DOHH2 (cell line): ENCODE data around the gene DACT3.

ENCODE experiments used
- H3F3A ChIP-seq: fragments of 200-600 bp; sonication (generic), shearing (Covaris generic); 2 replicates; pipeline ENCODE4 v1.6.0; 2016; ENCODE audit warnings: antibody characterized with exemption, mild to moderate bottlenecking; ENCODE audit not compliant: control insufficient read depth, insufficient read depth
- H3K27ac ChIP-seq: fragments of 200-600 bp; sonication (generic); 2 replicates; pipeline ENCODE4 v1.5.1; 2014; ENCODE audit warnings: low read depth, mild to moderate bottlenecking, low read length, moderate library complexity
- H3K27me3 ChIP-seq: fragments of 200-600 bp; sonication (generic); 2 replicates; pipeline ENCODE4 v1.6.1; 2014; ENCODE audit warnings: mild to moderate bottlenecking, low read length, mixed read lengths; ENCODE audit not compliant: control insufficient read depth
- H3K36me3 ChIP-seq: fragments of 200-600 bp; sonication (generic); 2 replicates; pipeline ENCODE4 v1.6.1; 2014; ENCODE audit warnings: mild to moderate bottlenecking, low read length, moderate library complexity, mixed read lengths; ENCODE audit not compliant: control insufficient read depth
- H3K4me1 ChIP-seq: fragments of 200-600 bp; sonication (generic); 2 replicates; pipeline ENCODE4 v1.6.1; 2014; ENCODE audit warnings: mild to moderate bottlenecking, low read length, mixed read lengths; ENCODE audit not compliant: control insufficient read depth
- H3K4me2 ChIP-seq: fragments of 200-600 bp; sonication (generic); 2 replicates; pipeline ENCODE4 v1.6.0; 2014; ENCODE audit warnings: mild to moderate bottlenecking, low read length, moderate library complexity
- H3K4me3 ChIP-seq: fragments of 200-600 bp; sonication (generic); 2 replicates; pipeline ENCODE4 v1.5.1; 2014; ENCODE audit warnings: mild to moderate bottlenecking, low read length, mixed read lengths
- H3K79me2 ChIP-seq: fragments of 200-600 bp; sonication (generic); 2 replicates; pipeline ENCODE4 v1.6.1; 2014; ENCODE audit warnings: mild to moderate bottlenecking, low read length, mixed read lengths; ENCODE audit not compliant: control insufficient read depth
- H3K9me2 ChIP-seq: fragments of 200-600 bp; sonication (generic); replicated peaks from 2 replicates; pipeline ENCODE4 v1.6.1; 2014; ENCODE audit warnings: mild to moderate bottlenecking, low read length, mixed read lengths; ENCODE audit not compliant: control insufficient read depth
- H3K9me3 ChIP-seq: fragments of 200-600 bp; sonication (generic); 2 replicates; pipeline ENCODE4 v1.6.1; 2014; ENCODE audit warnings: antibody characterized with exemption, low read length, mixed read lengths; ENCODE audit not compliant: control insufficient read depth, insufficient read depth
- H4K20me1 ChIP-seq: fragments of 200-600 bp; sonication (generic); 2 replicates; pipeline ENCODE4 v1.6.0; 2014; ENCODE audit warnings: low read depth, mild to moderate bottlenecking, antibody characterized with exemption, low read length, moderate library complexity; ENCODE audit not compliant: control insufficient read depth, insufficient read depth
- EZH2phosphoT487 ChIP-seq: fragments of 200-600 bp; sonication (generic); IDR thresholded peaks from 2 replicates; pipeline ENCODE4 v1.6.1; 2017; ENCODE audit warnings: borderline replicate concordance, mild to moderate bottlenecking, antibody characterized with exemption, low read length, moderate library complexity, mixed read lengths
- TF ChIP-seq, protein P1 (sequence below): fragments of 200-600 bp; sonication (generic); IDR thresholded peaks from one replicate; pipeline ENCODE4 v1.5.1; 2014; ENCODE audit warnings: antibody characterized with exemption, mild to moderate bottlenecking, low read depth, low read length; ENCODE audit not compliant: poor library complexity, severe bottlenecking

DACT3 gene

DNA sequence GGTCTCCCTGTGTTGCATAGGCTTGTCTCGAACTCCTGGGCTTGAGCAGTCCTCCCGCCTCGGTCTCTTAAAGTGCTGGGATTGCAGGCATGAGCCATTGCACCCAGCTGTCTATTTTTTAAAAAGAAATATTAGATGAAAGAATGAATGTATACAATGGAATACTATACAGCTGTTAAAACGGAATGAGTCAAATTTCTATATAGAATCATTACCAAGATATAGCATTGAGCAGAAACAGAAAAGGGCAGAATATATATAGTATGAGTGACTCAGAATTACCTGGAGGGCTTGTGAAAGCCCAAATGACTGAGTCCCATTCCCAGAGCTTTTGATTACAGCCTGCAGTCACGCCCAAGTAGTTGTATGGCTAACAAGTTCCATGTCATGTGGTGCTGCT lies 4.4 kb downstream of the DACT3 start:
- Histone ChIP-seq H3K4me2 (no peak overlapping the region), H3K9me3 (no peaks in the 10 kb centered on the region), H4K20me1 (0 out of 2 replicates have a peak, but pooled peaks cover under 1% of the 10 kb centered on the region), H3K4me3 (no peak overlapping the region), H3K27me3 (peaks cover 32% of the 10 kb centered on the region), H3K4me1 (peaks cover 22% of the 10 kb centered on the region), H3K9me2 (no peaks in the 10 kb centered on the region), H3K79me2 (no peaks in the 10 kb centered on the region), H3K27ac (no peak overlapping the region), H3F3A (peaks cover under 1% of the 10 kb centered on the region), H3K36me3 (no peaks in the 10 kb centered on the region)
- TF ChIP-seq EZH2phosphoT487: no peak
- TF ChIP-seq, protein P1, sequence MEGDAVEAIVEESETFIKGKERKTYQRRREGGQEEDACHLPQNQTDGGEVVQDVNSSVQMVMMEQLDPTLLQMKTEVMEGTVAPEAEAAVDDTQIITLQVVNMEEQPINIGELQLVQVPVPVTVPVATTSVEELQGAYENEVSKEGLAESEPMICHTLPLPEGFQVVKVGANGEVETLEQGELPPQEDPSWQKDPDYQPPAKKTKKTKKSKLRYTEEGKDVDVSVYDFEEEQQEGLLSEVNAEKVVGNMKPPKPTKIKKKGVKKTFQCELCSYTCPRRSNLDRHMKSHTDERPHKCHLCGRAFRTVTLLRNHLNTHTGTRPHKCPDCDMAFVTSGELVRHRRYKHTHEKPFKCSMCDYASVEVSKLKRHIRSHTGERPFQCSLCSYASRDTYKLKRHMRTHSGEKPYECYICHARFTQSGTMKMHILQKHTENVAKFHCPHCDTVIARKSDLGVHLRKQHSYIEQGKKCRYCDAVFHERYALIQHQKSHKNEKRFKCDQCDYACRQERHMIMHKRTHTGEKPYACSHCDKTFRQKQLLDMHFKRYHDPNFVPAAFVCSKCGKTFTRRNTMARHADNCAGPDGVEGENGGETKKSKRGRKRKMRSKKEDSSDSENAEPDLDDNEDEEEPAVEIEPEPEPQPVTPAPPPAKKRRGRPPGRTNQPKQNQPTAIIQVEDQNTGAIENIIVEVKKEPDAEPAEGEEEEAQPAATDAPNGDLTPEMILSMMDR: no peak

DNA sequence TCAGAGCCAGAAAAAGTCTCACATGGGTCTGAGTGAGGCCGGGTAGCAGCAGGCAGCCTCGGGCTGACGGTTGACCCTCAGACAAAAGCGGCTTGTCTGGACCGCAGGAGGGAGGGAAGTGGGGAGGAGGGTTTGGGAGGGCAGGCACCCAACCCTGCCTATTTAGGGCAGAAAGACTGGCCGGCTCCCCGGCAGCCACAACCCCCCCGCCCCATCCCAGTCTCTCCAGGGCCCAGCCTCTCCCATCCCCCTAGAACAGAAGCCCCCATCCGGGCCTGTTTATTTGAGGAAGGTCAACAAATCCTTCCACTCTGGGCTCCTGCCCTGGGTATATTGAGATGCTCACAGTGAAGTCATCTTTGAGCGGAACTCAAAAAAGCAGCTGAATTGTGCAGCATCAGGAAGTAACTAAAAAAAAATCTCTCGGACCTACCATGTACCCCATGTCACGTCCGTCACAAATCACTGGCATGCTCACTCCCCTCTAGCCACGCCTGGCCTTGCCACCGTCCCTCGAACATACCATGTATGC lies 6.3 kb downstream of the DACT3 start:
- Histone ChIP-seq H3K27me3 (peaks cover 21% of the 10 kb centered on the region), H3K4me3 (no peak overlapping the region), H3F3A (no peaks in the 10 kb centered on the region), H3K36me3 (no peaks in the 10 kb centered on the region), H3K79me2 (no peaks in the 10 kb centered on the region), H3K27ac (no peak overlapping the region), H3K4me1 (peaks cover 7% of the 10 kb centered on the region), H4K20me1 (no peaks in the 10 kb centered on the region), H3K4me2 (peak overlapping the region; percentile 35), H3K9me2 (no peaks in the 10 kb centered on the region), H3K9me3 (no peaks in the 10 kb centered on the region)
- TF ChIP-seq EZH2phosphoT487: no peak
- TF ChIP-seq, protein P1: no peak

DNA sequence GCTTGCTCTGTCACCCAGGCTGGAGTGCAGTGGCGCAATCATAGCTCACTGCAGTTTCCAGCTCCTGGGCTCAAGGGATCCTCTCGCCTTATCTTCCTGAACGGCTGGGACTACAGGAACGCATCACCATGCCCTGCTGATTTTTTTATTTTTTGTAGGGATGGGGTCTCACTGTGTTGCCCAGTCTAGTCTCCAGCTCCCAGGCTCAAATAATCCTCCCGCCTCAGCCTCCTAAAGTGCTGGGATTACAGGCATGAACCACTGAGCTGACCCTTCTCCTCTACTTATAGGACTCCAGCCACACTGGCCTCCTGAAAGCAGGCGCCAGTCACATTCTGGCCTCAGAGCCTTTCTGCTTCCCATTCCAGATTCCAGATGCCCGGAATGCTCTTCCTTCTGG lies 10.5 kb downstream of the DACT3 start:
- no peaks in the 10 kb centered on the region for H3K9me2 ChIP-seq
- H3K79me2 ChIP-seq: no peaks in the 10 kb centered on the region
- H3K4me2 ChIP-seq: no peak overlapping the region
- H3F3A ChIP-seq: no peaks in the 10 kb centered on the region
- no peaks in the 10 kb centered on the region for H3K36me3 ChIP-seq
- no peak overlapping the region for H3K27ac ChIP-seq
- no peaks in the 10 kb centered on the region for H3K9me3 ChIP-seq
- no peak overlapping the region for H3K4me3 ChIP-seq
- no peaks in the 10 kb centered on the region for H3K4me1 ChIP-seq
- TF ChIP-seq, protein P1: no peak
- no peak for TF ChIP-seq EZH2phosphoT487
- peaks cover 13% of the 10 kb centered on the region for H3K27me3 ChIP-seq
- no peaks in the 10 kb centered on the region for H4K20me1 ChIP-seq
